Femur (tissue), 1 donor: ENCODE measurements around the gene PTPRJ.

ENCODE experiments used
- DNase-seq: peaks from one replicate; pipeline ENCODE4 v3.0.0-alpha.2; 2017

The PTPRJ gene

GRCh38 chr11:48096588-48097525 lies 116.5 kb downstream of the PTPRJ start:
- DNase-seq, result no peak

DNA sequence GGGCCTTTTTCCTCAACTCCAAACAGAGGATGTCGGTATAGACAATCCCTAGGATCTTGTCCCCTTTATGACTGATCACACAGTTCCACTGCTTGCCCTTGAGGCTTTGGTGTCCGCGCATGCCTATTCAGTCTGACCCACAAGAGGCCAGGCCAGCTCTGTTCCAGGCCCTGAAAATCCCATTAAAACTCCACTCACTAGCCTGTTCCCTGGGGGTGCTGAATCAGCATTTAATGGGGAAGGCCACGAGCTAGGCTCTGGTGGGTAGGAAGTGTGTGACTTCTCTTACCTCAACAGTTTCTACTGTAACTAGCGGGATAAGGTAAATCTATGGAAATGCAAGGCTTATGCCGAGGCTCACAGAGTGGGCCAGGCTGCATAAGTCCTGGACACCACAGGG lies 117.7 kb downstream of the PTPRJ start:
- no peak for DNase-seq

DNA sequence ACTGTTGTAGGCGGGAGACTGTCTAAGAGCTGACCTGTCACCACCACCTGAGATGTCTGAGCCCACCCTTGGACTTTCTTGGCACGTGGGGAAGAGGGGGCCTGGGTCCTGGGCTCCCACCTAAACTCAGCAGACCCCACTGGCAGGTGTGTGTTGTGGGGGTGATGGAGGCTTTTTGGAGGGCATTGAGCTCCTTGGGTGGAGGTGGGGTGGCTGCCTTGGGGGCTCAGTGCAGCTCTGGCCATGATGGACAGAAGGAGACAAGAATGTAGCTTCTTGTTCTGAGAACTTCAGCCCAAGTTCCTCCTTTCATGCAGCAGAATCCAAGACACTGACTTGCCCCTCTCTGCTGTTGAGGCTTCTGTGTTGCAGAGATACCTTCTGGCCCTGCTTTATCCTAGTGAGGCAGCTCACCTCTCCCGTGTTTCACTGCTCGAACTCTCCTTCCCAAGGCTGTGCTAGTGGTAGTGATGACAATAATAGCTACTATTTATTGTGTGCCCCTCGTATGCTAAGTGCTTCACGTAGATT lies 119.6 kb downstream of the PTPRJ start:
- DNase-seq, result no peak

DNA sequence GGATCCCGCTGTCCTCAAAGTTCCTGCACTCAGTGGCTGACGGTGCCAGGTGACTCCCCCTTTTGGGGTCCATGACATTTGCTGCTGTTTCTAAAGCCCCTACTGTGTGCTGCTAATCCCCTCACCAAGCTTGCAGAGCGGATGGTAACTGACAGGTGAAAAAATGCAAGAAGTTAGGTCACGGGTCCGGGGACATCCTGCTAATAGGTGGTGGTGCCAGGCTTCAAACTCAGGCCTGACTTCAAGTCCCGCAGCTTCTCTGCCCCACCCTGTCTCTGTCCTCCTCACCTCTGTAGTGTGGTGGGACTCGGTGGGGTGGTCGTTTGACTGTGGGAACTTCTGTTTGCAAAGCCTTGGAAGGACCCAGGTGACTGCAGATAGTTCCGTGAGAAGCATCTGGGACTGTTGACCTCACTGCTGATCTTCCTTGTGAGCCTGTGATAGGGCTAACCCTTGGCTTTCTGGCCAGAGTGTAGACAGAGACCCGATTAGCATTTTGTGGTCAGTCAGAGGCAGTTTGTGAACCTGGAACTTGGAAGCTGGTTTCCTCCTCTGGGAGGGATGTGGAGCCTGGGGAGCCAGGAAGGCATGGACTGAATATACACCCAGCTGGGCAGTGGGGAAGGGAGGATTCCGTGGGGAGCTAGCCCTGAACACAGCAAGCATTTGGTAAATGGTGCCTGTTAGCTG lies 120.8 kb downstream of the PTPRJ start:
- DNase-seq, result no peak

DNA sequence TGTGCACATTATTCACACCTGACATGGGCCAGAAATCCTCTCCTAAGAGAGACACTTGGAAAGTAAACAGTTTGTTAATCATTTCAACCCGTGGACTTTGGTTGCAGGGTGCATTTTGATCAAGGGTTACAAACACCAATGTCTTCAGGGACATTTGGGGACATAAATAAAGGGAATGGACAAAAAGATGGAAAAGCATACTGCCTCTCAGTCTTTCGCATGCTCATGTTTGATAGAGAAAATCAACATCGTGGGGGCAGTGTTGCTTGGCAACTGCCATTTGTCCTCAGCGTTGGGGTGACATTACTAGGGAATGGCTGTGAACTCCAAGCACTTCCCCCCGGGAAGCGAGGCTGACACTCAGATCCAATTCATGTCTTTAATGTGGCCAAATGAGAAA lies 121.6 kb downstream of the PTPRJ start:
- DNase-seq, result no peak

DNA sequence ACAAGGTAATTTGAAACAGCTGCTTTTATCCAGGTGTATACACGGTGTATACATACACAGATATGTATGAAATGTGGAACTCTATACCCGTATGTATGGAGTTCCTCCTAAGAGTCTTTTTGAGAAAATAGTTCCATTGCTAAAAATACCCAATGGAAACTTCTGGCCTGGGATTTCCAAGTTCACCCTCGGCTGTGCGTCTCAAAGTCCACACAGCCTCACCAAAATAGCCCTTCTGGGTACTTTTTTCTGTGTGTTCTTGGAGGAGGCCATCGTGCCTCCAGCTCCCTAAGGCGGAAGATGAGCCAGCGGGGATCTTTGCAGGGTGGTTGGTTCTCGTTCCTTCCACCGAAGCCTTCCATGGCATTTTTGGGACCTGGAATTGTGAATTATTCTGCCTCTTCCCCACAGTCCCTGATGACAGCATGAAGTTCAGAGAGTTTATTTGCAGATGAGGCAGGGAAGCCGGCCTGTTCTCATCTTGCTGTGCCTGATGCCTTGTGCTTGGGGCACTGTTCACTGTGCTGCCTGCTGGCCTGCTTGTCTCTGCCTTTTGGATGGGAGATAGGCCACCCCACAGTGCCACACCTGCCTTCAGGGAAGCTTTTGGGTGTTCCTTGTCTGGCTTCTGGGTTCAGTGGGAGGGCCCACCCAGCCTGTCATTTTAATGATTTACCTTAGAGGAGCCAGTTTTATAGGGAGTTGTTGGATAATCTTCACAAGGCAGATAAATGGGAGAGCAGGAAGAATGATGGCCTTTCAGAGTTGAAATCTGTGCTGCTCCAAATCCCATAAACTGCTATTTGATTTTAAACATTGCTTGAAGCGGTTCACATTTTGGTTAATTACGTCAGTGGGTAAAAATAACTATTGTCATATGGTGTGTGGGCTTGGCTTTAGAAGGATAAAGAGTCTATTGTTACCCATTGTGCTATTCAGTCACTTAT lies 123.5 kb downstream of the PTPRJ start:
- no peak for DNase-seq

DNA sequence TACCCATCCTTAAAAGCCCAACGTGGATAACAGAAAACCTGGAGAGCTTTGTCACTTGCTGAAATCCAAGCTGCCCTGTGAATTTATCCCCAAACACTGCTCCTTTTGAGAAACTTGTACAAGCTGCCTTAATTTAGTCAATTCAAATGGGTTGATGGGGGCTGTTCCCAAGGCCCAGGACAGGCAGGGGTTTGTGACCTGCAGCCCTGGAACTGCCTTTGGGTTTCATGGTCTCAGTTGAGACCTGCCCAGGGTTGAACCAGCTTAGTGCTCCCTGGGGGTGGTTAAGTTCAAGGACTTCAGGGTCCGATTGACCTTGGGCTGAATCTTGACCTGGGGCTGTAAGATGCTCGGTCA lies 124.2 kb downstream of the PTPRJ start:
- DNase-seq, result no peak

- DNase-seq, result no peak
Observed at GRCh38 chr11:48105096-48105990, 125.0 kb downstream of the PTPRJ start.

DNA sequence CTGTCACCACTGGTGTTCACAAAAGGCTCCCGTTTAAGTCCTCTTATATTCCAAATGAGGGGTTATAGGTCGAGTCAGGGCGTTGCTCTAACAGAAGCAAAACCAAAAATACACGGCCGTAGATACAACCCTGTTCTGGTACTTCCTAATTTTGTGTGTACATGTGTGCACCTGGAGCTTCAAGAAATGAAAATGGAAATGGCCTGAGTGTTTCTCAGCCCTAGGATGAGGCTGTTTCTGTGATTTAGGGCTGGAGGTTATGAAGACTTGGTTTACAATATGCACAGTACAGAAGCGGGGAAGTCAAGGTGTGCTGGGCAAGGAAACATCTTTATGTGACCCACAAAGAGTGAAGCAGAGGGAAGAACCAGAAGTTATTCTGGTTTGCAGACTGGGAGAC lies 125.8 kb downstream of the PTPRJ start:
- no peak for DNase-seq

DNA sequence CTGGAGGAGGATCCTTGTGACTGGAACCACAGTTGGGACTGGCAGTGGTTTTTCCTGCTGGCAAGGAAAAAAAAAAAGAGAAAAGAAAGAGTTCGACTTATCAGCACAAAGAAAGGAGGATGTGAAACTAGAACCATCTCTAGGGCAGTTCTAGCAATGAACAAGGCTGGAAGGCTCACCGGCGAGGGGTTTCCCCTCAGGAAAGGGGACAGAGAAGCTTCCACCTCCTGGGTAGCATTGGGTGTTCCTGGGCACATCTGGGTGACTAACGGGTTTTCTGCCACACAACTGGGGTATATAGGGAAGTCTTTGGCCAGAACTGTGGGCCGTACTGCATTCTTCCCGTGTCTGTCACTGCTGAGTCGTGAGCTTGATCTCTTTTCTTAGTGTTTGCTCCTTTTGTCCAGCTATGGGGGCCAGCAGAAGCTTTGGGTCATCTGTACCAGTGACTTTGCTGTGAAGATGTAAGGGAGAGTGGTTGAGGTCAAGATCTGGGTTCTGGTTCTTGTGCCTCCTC lies 126.9 kb downstream of the PTPRJ start:
- no peak for DNase-seq

DNA sequence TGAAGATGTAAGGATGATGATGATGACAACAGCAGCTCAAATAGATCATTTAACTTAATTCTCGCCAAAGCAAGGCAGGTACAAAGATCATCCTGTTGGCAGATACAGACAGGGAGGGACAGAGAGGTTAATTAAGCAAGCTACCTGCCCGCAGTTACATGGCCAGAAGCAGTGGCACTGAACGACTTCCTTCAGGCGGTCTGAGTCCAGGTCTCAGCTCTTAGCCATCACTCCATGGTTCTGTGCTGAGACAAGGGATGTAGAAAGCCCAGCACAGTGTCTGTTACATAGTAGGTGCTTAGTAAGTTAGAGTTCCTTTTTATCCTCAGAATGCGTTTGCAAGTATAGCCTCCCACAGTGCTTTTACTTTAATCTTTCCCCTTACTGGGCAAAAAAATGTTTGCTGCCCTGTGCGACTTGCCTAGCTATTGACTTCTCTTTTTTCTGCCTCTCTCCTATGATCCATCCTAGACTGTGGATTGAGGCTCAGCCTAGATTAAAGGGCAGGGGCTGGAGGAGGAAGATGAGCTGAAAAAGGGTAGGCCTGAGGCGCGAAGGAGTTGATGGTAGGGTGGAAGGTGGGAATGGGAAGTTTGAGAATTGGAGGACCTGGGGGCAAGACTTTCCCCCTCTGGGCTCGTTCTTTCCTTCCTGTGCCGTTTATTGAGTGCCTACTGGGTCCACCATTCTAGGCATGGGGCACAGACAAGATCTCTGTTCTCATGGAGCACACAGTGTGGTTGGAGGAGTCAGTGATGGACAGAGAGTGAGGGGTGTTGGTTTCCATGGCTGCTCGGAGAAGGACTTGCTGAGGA lies 128.1 kb downstream of the PTPRJ start:
- DNase-seq, result no peak

GRCh38 chr11:48109046-48109666 lies 128.8 kb downstream of the PTPRJ start:
- DNase-seq, result no peak

- no peak for DNase-seq
Observed at GRCh38 chr11:48110509-48110766, 130.1 kb downstream of the PTPRJ start.

- DNase-seq, result no peak
Observed at GRCh38 chr11:48111891-48112290, 131.5 kb downstream of the PTPRJ start.

- DNase-seq, result no peak
Observed at GRCh38 chr11:48114740-48115139, 134.4 kb downstream of the PTPRJ start.

GRCh38 chr11:48116437-48117228 lies 136.3 kb downstream of the PTPRJ start:
- DNase-seq, result no peak

DNA sequence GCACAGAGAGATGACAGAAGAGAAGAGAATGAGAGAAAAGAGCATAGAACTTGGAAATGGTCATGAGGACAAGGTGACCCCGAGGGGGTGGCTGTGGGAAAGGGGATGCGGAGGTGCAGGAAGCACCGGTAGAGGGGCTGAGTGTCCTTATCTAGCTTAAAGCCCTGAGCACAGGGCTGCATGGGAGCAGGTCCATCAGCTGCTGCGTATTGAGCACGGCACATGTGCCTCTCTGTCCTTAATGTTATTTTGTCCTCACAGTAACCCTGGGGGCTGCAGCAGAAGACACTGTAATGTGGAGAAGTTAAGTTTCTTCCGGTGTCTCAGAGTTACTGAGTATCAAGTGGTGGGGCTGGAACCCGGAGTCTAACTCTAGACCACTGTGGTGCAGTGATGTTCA lies 141.9 kb downstream of the PTPRJ start:
- no peak for DNase-seq

- no peak for DNase-seq
Observed at GRCh38 chr11:48122656-48123055, 142.3 kb downstream of the PTPRJ start.

- DNase-seq, result no peak
Observed at GRCh38 chr11:48123254-48123875, 143.0 kb downstream of the PTPRJ start.
